GM23338 (cell line): ENCODE measurements around the gene EDNRA. TPM values are rescaled to one million over a fixed set of nuclear protein-coding genes. Genes with fewer than 3 reads are reported as not detected.

Source experiments
- ATAC-seq: fragments of 200-7000 bp; cut with Tn5 transposase; 3 replicates; pipeline ENCODE4 v1.9.1; 2020
- DNase-seq: peaks from one replicate; pipeline ENCODE4 v3.0.0-alpha.2; 2015; ENCODE audit warnings: low spot score
- H2AFZ ChIP-seq: fragments of 200-600 bp; sonication (generic); 2 replicates; pipeline ENCODE4 v1.8.0; 2016; ENCODE audit warnings: antibody characterized with exemption, mild to moderate bottlenecking, moderate library complexity
- H3F3A ChIP-seq: fragments of 200-600 bp; sonication (generic); replicated peaks from 2 replicates; pipeline ENCODE4 v1.8.0; 2017; ENCODE audit warnings: antibody characterized with exemption, mixed run types, low read depth
- H3K27ac ChIP-seq: fragments of 200-600 bp; sonication (generic); 2 replicates; pipeline ENCODE4 v1.6.1; 2016; ENCODE audit warnings: low read depth
- H3K27me3 ChIP-seq: fragments of 200-600 bp; sonication (generic); 2 replicates; pipeline ENCODE4 v1.8.0; 2016; ENCODE audit warnings: mild to moderate bottlenecking, mixed run types, moderate library complexity; ENCODE audit not compliant: insufficient read depth
- H3K36me3 ChIP-seq: fragments of 200-600 bp; sonication (generic); 2 replicates; pipeline ENCODE4 v1.8.0; 2016; ENCODE audit warnings: mild to moderate bottlenecking; ENCODE audit not compliant: insufficient read depth
- H3K4me1 ChIP-seq: fragments of 200-600 bp; sonication (generic); 2 replicates; pipeline ENCODE4 v1.8.0; 2016; ENCODE audit warnings: mild to moderate bottlenecking, moderate library complexity; ENCODE audit not compliant: insufficient read depth
- H3K4me2 ChIP-seq: fragments of 200-600 bp; sonication (generic); 2 replicates; pipeline ENCODE4 v1.7.1; 2017; ENCODE audit warnings: mixed run types
- H3K4me3 ChIP-seq: fragments of 200-600 bp; sonication (generic); 2 replicates; pipeline ENCODE4 v1.6.1; 2016; ENCODE audit warnings: mixed run types
- H3K79me2 ChIP-seq: fragments of 200-600 bp; sonication (generic); replicated peaks from 2 replicates; pipeline ENCODE4 v1.8.0; 2017; ENCODE audit warnings: mild to moderate bottlenecking; ENCODE audit not compliant: insufficient read depth
- H3K9me2 ChIP-seq: fragments of 200-600 bp; sonication (generic); 2 replicates; pipeline ENCODE4 v1.8.0; 2017; ENCODE audit not compliant: insufficient read depth
- H4K20me1 ChIP-seq: fragments of 200-600 bp; sonication (generic); replicated peaks from 2 replicates; pipeline ENCODE4 v1.8.0; 2017; ENCODE audit warnings: mild to moderate bottlenecking; ENCODE audit not compliant: insufficient read depth
- H3K27ac Mint-ChIP-seq: 2 replicates; pipeline ENCODE4 v1.8.0; 2020; ENCODE audit warnings: inconsistent platforms, mild to moderate bottlenecking, moderate library complexity, mixed read lengths
- H3K27me3 Mint-ChIP-seq: 3 replicates; pipeline ENCODE4 v1.8.0; 2022; ENCODE audit warnings: low read depth, mild to moderate bottlenecking, moderate library complexity, mixed read lengths, inconsistent platforms; ENCODE audit not compliant: insufficient read depth, poor library complexity
- H3K36me3 Mint-ChIP-seq: 3 replicates; pipeline ENCODE4 v1.8.0; 2021; ENCODE audit warnings: low read depth, mild to moderate bottlenecking, inconsistent platforms, moderate library complexity, mixed read lengths
- H3K4me1 Mint-ChIP-seq: 3 replicates; pipeline ENCODE4 v1.8.0; 2020; ENCODE audit warnings: mild to moderate bottlenecking, inconsistent platforms, mixed read lengths
- H3K4me3 Mint-ChIP-seq: 3 replicates; pipeline ENCODE4 v1.8.0; 2021; ENCODE audit warnings: moderate library complexity, mild to moderate bottlenecking, inconsistent platforms, mixed read lengths
- H3K9me3 Mint-ChIP-seq: 3 replicates; pipeline ENCODE4 v1.8.0; 2020; ENCODE audit warnings: moderate library complexity, mild to moderate bottlenecking, inconsistent platforms, mixed read lengths
- CREB1 ChIP-seq: fragments of 250-450 bp; sonication (Bioruptor Pico); IDR thresholded peaks from 2 replicates; pipeline ENCODE4 v1.5.0; 2020; ENCODE audit warnings: low read depth, mild to moderate bottlenecking, moderate library complexity
- CTCF ChIP-seq, 2 experiments: fragments of 200-600 bp in 1 of 2; sonication (generic) in 1 of 2; conservative IDR thresholded peaks; 2 replicates each; pipeline versions ENCODE4 v1.5.1 to v1.6.1; 2016 to 2017; ENCODE audit warnings: antibody characterized with exemption in 2 of 2, low read depth in 2 of 2, mild to moderate bottlenecking in 2 of 2, moderate library complexity in 1 of 2
- ETS1 ChIP-seq: IDR thresholded peaks from 2 replicates; pipeline ENCODE4 v1.6.1; 2016; ENCODE audit warnings: antibody characterized with exemption
- EZH2 ChIP-seq: fragments of 200-600 bp; sonication (generic); IDR thresholded peaks from one replicate; pipeline ENCODE4 v1.8.0; 2017; ENCODE audit warnings: antibody characterized with exemption, mild to moderate bottlenecking, low read depth; ENCODE audit not compliant: unreplicated experiment
- EZH2phosphoT487 ChIP-seq: fragments of 200-600 bp; sonication (generic); IDR thresholded peaks from one replicate; pipeline ENCODE4 v1.8.1; 2018; ENCODE audit warnings: antibody characterized with exemption; ENCODE audit not compliant: unreplicated experiment
- STAT1 ChIP-seq: IDR thresholded peaks from one replicate; pipeline ENCODE4 v1.6.1; 2016; ENCODE audit warnings: antibody characterized with exemption; ENCODE audit not compliant: unreplicated experiment
- ZNF114 ChIP-seq: fragments of 250-450 bp; sonication (Bioruptor Pico); IDR thresholded peaks from 2 replicates; pipeline ENCODE4 v1.5.0; 2020; ENCODE audit warnings: mild to moderate bottlenecking, moderate library complexity
- ZNF331 ChIP-seq: fragments of 250-450 bp; sonication (Bioruptor Pico); IDR thresholded peaks from 2 replicates; pipeline ENCODE4 v1.5.0; 2020; ENCODE audit warnings: low read depth, mild to moderate bottlenecking, moderate library complexity
- polyA plus RNA-seq: library from polyadenylated mRNA; unstranded; fragments of >200 nt; fragmentation: Nextera tagmentation; extraction: Ambion mirVana; gene quantifications from 2 replicates; pipeline ENCODE4 v1.2.1, GENCODE V29; 2016
- total RNA-seq: library from RNA; depleted of rRNA; stranded (reverse); fragments of >200 nt; shearing (Covaris generic); gene quantifications from 2 replicates; pipeline ENCODE4 v1.2.3, GENCODE V29; 2014

Gene EDNRA
- total and polyA plus RNA-seq, 2 experiments from 2014 or later = 1.5 to 5.0 TPM

- H3K9me3 Mint-ChIP-seq = peaks cover 28% of the 10 kb centered on the region
- H3K36me3 Mint-ChIP-seq = peaks cover 5% of the 10 kb centered on the region
These were observed 15.4 kb upstream of the EDNRA start for GRCh38 chr4:147465461-147465860.

GRCh38 chr4:147477439-147477838, 3.5 kb upstream of the EDNRA start:
- ATAC-seq (no peak), DNase-seq (no peak)
- Histone ChIP-seq H3K27me3 (peaks cover 30% of the 10 kb centered on the region), H4K20me1 (no peaks in the 10 kb centered on the region), H3K4me1 (peaks cover 4% of the 10 kb centered on the region; the same call in 1 of the 2 replicates), H3K36me3 (no peaks in the 10 kb centered on the region; the same call in 1 of the 2 replicates), H2AFZ (no peak overlapping the region), H3K4me3 (no peak overlapping the region), H3K79me2 (no peaks in the 10 kb centered on the region), H3K4me2 (no peak overlapping the region), H3K27ac (no peak overlapping the region), H3K9me2 (0 out of 2 replicates have a peak, but pooled peaks cover 9% of the 10 kb centered on the region), H3F3A (no peaks in the 10 kb centered on the region)
- H3K27ac Mint-ChIP-seq = no peak overlapping the region
- H3K4me1 Mint-ChIP-seq = peaks cover 8% of the 10 kb centered on the region; the same call in 2 of the 3 replicates
- peaks cover 18% of the 10 kb centered on the region for H3K27me3 Mint-ChIP-seq
- no peak overlapping the region for H3K4me3 Mint-ChIP-seq
- H3K36me3 Mint-ChIP-seq = 0 out of 3 replicates have a peak, but pooled peaks cover 1% of the 10 kb centered on the region
- H3K9me3 Mint-ChIP-seq = peaks cover 3% of the 10 kb centered on the region
- TF ChIP-seq ZNF331 = no peak
- no peak for TF ChIP-seq EZH2phosphoT487

More at GRCh38 chr4:147465461-147465860, 15.4 kb upstream of the EDNRA start:
- no peaks in the 10 kb centered on the region for H3K79me2 ChIP-seq
- no peak overlapping the region for H3K4me3 Mint-ChIP-seq
- no peaks in the 10 kb centered on the region for H3K4me1 Mint-ChIP-seq
- no peak for ATAC-seq
- H3K4me1 ChIP-seq = no peaks in the 10 kb centered on the region
- no peaks in the 10 kb centered on the region for H3K27me3 ChIP-seq
- H3K4me3 ChIP-seq = no peak overlapping the region
- no peak overlapping the region for H2AFZ ChIP-seq
- no peak for TF ChIP-seq STAT1
- no peak for TF ChIP-seq EZH2
- no peak for TF ChIP-seq ETS1
- TF ChIP-seq ZNF331 = peak; percentile 90
- TF ChIP-seq CTCF (conservative IDR thresholded peaks at IDR 0.05; ENCODE audit: low read depth in 2 of 2) = no peak
- TF ChIP-seq CREB1 (CRISPR knock-in tag) = no peak
- no peak for TF ChIP-seq ZNF114 (CRISPR knock-in tag)
- H4K20me1 ChIP-seq = no peaks in the 10 kb centered on the region
- H3K36me3 ChIP-seq = no peaks in the 10 kb centered on the region
- DNase-seq = no peak
- no peak overlapping the region for H3K27ac Mint-ChIP-seq
- no peak overlapping the region for H3K27ac ChIP-seq
- no peaks in the 10 kb centered on the region for H3K27me3 Mint-ChIP-seq
- no peak overlapping the region for H3K4me2 ChIP-seq
- H3F3A ChIP-seq = no peaks in the 10 kb centered on the region
- H3K9me2 ChIP-seq = peaks cover 7% of the 10 kb centered on the region; the same call in 1 of the 2 replicates
